GM21723 (cell line): ENCODE data around the gene LMO3.

Source experiments
- ATAC-seq: cut with Tn5 transposase; IDR thresholded peaks from one replicate; pipeline ENCODE4 v1.9.1; 2021; ENCODE audit warnings: mild to moderate bottlenecking, moderate library complexity; ENCODE audit not compliant: unreplicated experiment

The LMO3 gene

GRCh38 chr12:16606117-16606200 is at the start of gene LMO3:
Gene LMO3, minus strand, starts transcription at chr12:16606162. Its CDS starts 5,302 bp downstream, at chr12:16600860.
- ATAC-seq, result no peak

GRCh38 chr12:16636435-16637055 is 30.6 kb upstream of the LMO3 start:
- ATAC-seq, result peak; percentile 92

- ATAC-seq, result no peak
These were observed 28.8 kb upstream of the LMO3 start for GRCh38 chr12:16634786-16635185.

GRCh38 chr12:16626991-16627390 is 21.0 kb upstream of the LMO3 start:
- ATAC-seq, result no peak

- ATAC-seq, result no peak
These were observed 16.4 kb upstream of the LMO3 start for GRCh38 chr12:16622338-16622737.

GRCh38 chr12:16619537-16619936 is 13.6 kb upstream of the LMO3 start:
- ATAC-seq, result no peak

- ATAC-seq, result no peak
These were observed 12.3 kb upstream of the LMO3 start for GRCh38 chr12:16618256-16618655.

DNA sequence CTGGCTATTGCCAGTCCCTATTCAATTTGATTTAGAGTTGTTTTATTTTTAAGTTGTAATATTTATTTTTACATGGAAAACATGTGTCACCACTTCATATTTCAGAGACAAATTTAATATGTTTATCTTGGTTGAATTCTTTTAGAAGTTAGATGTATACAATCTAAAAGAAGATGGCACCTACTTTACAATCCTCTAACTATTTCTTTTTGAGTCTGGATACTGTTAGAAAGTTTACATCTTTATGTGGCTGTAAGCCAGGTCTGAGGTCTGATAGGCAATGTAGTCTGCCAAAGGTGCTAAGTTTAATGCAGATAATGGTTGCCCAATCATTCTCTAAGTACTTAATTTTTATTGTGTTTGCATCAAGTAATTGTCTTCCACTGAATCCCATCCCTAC is 7.2 kb upstream of the LMO3 start:
- no peak for ATAC-seq

DNA sequence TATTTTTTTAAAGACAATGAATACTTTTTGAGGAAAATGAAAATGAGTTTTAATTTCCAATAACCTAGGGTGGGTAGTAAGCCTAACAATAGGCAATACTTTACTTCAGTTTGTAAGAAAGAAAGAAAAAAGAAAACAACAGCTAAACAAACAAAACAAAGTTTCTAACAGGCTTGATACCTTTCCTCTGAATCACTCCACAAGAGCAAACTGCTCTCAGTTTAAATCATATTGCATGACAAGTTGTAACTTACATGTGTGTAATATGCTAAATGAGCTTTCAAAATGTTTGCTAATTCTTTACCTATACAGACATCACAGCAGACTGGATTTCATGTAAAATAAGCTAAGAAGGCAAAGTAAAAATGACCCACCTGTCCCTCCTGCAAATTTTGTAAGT is 6.7 kb upstream of the LMO3 start:
- ATAC-seq, result no peak

- ATAC-seq, result no peak
These were observed 5.2 kb upstream of the LMO3 start for GRCh38 chr12:16611146-16611545.

- no peak for ATAC-seq
These were observed 4.8 kb upstream of the LMO3 start for GRCh38 chr12:16610743-16611142.

GRCh38 chr12:16610001-16610585 is 4.1 kb upstream of the LMO3 start:
- ATAC-seq, result no peak

DNA sequence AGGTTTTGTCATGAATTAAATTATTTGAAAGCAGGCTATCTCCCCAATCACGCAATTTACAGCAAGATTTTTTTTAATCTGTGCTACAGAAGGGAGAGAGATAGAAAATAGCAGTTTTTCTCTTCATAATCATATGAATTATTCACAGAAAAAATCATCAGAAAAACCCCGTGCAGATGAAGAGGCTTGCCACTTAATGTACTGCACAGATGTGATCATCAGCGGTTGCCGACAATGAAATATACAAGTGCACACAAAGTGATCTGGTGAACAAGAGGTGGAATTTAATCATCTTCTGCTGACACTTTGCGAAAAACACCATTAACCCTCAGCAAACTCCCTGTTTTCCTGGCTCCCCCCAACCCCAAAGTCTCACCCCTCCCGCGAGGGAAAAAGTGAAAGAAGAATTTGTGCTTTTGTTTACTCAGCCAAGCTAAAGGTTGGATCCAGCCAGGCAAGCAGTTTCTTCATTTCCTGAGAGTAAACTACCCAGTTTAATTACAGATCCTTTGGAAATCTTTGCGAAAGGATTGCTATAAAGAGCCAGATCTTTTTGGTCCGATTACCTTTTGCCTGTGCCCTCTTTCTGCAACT is 3.1 kb upstream of the LMO3 start:
- ATAC-seq, result no peak

DNA sequence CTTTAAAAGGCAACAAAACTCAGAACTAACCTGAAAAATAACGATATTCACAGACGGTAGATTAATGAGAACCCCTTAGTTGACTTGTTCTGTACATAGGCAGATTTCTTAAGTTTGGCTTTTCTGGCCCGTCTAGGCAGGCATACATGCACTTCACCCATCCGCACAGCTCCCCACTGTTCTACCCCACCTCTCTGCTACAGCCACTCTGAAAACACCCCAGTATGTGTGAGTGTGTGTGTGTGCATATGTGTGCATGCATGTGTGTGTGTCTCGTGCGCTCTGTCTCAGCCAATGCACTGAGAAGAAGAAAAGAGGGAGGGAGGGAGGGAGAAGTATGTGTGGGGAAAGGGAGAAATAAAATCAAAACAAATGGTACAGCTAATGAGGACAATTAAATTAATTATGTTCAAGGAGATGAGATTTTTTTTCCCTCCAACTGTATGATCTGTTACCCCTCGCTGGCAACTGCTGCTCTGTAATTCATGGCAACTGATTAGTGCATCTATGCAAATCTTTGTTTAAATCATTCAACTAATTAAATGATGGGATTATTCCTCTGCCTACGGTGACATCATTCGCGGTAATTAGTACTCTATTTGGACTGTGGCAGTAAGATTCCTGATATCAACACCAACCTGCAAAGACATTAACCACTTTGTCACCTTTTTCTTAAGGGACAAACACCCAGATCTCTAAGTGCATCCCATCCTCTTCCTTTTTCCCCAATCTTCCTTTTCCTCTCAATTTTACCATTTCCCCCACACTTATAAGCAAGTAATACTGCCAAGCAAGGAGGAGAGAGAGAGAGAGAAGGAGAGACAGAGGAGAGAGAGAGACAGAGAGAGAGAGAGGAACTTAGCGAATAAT is 2.2 kb upstream of the LMO3 start:
- ATAC-seq, result no peak

GRCh38 chr12:16606991-16607390 is 1.0 kb upstream of the LMO3 start:
- ATAC-seq, result no peak

DNA sequence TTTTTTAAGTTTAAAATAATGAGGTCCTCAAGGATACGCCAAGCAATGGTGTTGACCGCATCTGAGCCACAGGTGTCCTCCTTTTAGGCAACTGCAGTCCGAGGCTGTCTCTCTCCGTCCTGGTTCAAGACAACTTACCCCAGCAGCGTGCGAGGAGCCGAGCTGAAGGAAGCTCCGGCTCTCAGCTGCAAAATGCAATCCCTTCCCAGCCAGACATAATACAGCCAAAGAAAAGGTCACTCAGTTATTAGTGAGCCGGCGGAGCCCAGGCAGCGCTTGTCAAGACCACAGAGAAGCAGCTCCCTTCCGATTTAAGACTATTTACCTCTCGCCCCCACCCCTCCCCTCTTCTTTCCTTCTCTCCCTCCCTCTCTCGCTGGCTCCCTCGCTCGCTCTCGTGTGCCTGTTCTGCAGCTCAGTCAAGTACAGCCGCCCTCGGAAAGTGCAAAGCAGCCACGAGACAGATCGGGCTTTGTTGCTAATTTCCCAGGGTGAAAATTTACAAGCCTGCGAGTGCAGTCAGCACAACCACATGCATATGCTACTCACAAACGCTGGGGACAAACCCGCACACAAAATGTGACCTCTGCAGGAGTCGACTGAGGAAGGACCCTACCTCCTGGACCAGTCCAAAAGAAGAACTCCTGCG is 363 bp upstream of the LMO3 start:
- ATAC-seq, result peak; percentile 50

DNA sequence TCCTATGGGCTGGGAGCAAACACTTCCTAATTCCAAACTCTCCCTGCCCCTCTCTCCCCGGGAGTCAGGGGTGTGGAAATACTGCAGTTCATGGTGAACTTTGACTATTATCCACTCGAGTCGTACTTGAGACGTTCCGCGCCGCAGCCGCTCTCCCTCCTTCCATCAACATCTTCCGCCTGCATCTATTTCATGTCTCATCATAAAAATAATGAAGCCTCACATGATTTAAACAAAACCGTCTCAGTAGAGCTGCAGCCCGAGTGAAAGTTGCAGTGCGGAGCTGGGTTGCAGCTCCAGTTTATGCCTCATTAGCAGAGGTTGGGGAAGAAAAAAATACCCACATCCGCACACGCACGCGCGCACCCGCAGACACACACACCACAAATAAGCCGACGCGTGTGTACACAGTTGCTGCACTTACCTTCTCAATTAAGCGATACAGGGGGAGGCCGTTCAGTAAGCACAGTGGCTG is 283 bp downstream of the LMO3 start:
- ATAC-seq, result no peak

- ATAC-seq, result no peak
These were observed 1.2 kb downstream of the LMO3 start for GRCh38 chr12:16604596-16605252.

DNA sequence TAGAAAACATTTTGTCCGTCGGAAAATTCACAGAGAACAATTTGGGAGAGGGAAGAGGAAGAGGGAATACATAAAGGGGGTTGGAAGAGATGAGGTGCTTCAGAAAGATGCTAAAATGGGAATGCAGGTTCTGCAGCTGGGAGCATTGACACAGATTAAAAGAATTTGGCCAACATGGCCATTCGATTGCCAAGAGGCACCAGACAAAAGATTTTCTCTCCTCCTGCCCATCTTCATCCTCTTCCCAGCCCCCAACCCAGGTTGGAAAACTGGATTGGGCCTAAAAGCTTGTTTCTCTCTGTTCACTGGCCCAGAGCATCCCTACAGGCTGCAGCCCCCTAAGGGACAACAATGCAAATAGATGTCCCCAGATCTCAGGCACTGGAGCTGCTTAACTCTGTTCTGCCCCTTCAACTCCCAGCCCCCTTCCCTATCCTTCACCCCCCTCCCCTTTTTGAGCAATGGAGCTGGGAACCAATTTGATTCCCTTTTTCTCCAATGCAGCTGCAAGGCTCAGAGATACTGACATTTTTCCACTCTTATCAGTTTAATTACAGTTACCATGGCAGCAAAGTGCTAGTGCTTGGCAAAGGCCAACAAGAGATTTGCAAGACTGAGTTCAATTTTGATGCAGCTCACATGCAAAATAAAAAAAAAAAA is 1.9 kb downstream of the LMO3 start:
- no peak for ATAC-seq

DNA sequence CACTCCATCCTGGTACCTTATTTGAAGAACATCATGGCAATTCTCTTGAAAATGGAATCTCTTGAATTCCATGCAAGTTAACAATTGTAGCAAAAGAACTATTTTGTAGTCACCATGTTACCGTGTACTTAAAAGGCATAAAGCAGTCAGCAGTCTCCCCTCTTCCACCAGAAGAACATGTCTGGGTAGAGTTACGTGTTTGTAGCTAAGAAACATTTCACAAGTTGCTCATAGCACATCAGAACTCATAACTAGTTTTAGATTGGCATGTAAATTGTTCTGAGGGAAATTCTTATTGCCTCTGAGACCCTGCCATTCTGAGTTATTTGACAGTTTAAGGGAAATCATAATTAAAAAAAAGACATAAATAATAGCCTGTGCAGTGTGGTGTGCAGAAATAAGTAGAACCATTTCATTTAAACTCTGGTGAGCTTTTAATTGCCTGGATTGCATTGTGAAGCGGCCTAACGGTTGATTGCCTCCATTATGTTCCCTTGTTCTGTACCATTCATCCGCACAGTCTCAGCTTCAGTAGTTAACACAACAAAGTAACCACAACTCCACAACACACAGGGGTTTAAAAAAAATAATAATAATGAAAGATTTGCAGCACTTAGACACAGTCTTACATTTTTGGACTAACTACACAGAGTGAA is 2.6 kb downstream of the LMO3 start:
- ATAC-seq, result no peak
